Caco-2 (cell line): ENCODE data around the gene ITPR3. TPM values are rescaled to one million over a fixed set of nuclear protein-coding genes. Genes with fewer than 3 reads are reported as not detected.

Experiments used
- BruUV-seq: library from RNA; stranded (reverse); fragments of 400-500 nt; replicated peaks from 2 replicates; lab custom pipeline; 2021; lab: Mats Ljungman, UMichigan
- CTCF ChIA-PET: fragments of 300-600 bp; sonication (Branson Sonifier 250); formaldehyde crosslinking; loops from one replicate; lab custom pipeline; 2022; ENCODE audit warnings: antibody characterized with exemption; lab: Charles Lee
- POLR2A ChIA-PET: fragments of 300-600 bp; sonication (Branson Sonifier 250); formaldehyde crosslinking; loops from one replicate; lab custom pipeline; 2022; ENCODE audit warnings: antibody characterized with exemption; lab: Charles Lee
- DNase-seq, 2 experiments: peaks; one replicate each; pipeline versions ENCODE4 v3.0.0 to v3.0.0-alpha.2; 2020 to 2022
- H3K27me3 ChIP-seq: replicated peaks from 2 replicates; pipeline ENCODE4 v1.6.0; 2011; ENCODE audit warnings: low read length; ENCODE audit not compliant: control insufficient read depth, insufficient read depth
- H3K36me3 ChIP-seq: 2 replicates; pipeline ENCODE4 v1.5.1; 2011; ENCODE audit warnings: low read length; ENCODE audit not compliant: control insufficient read depth, insufficient read depth
- H3K4me1 ChIP-seq: fragments of 250-450 bp; sonication (Bioruptor Pico); 2 replicates; pipeline ENCODE4 v1.5.1; 2020; ENCODE audit warnings: mild to moderate bottlenecking
- H3K4me3 ChIP-seq: 2 replicates; pipeline ENCODE4 v1.5.1; 2011; ENCODE audit warnings: low read depth, mild to moderate bottlenecking, control low read depth, low read length
- H3K9me3 ChIP-seq: fragments of 250-450 bp; sonication (Bioruptor Pico); 2 replicates; pipeline ENCODE4 v1.5.1; 2020; ENCODE audit warnings: mild to moderate bottlenecking, moderate library complexity
- H3K27ac Mint-ChIP-seq: one replicate; pipeline ENCODE4 v1.8.0; 2022; ENCODE audit warnings: mixed read lengths; ENCODE audit not compliant: unreplicated experiment
- H3K27me3 Mint-ChIP-seq: one replicate; pipeline ENCODE4 v1.8.0; 2022; ENCODE audit warnings: mixed read lengths; ENCODE audit not compliant: insufficient read depth, unreplicated experiment
- H3K36me3 Mint-ChIP-seq: one replicate; pipeline ENCODE4 v1.8.0; 2022; ENCODE audit warnings: mild to moderate bottlenecking, mixed read lengths; ENCODE audit not compliant: insufficient read depth, unreplicated experiment
- H3K4me1 Mint-ChIP-seq: one replicate; pipeline ENCODE4 v1.8.0; 2022; ENCODE audit warnings: low read depth, mixed read lengths; ENCODE audit not compliant: unreplicated experiment
- H3K4me3 Mint-ChIP-seq: one replicate; pipeline ENCODE4 v1.8.0; 2022; ENCODE audit warnings: mild to moderate bottlenecking, moderate library complexity, mixed read lengths; ENCODE audit not compliant: unreplicated experiment
- H3K9me3 Mint-ChIP-seq: one replicate; pipeline ENCODE4 v1.8.0; 2022; ENCODE audit warnings: mixed read lengths; ENCODE audit not compliant: unreplicated experiment
- CTCF ChIP-seq, 2 experiments: fragments of 200-600 bp in 1 of 2; IDR thresholded peaks; 1 replicate in 1 of 2; 2 replicates in 1 of 2; pipeline versions ENCODE4 v1.5.1 to v1.8.0; 2011 to 2022; ENCODE audit warnings: antibody characterized with exemption in 1 of 2, control low read depth in 1 of 2, inconsistent platforms in 1 of 2, low read depth in 1 of 2, low read length in 1 of 2, mild to moderate bottlenecking in 1 of 2, moderate library complexity in 1 of 2; ENCODE audit not compliant: insufficient read depth in 1 of 2, severe bottlenecking in 1 of 2, unreplicated experiment in 1 of 2
- intact Hi-C: fragments of 100-400 bp; cut with micrococcal nuclease; formaldehyde crosslinking; loops from one replicate; pipeline ENCODE4 v1.10.0; 2022; ENCODE audit not compliant: unreplicated experiment
- total RNA-seq: library from RNA; stranded (reverse); gene quantifications from 2 replicates; pipeline ENCODE4 v1.2.3, GENCODE V29; 2022

ITPR3 gene
- total RNA-seq, 1 experiment from 2014 or later = 42.1 TPM

- CTCF ChIA-PET = interaction anchor here (0.7 to 1.6 kb wide), 14 partner anchors 10 to 156 kb away, joined by 3 to 20 read pairs (median 5); partner anchors contain the start of genes BAK1 and UQCC2
- Histone ChIP-seq H3K36me3 (no peaks in the 10 kb centered on the region; the same call in 1 of the 2 replicates), H3K9me3 (no peaks in the 10 kb centered on the region), H3K4me3 (no peak overlapping the region), H3K27me3 (no peaks in the 10 kb centered on the region), H3K4me1 (peaks cover 24% of the 10 kb centered on the region)
- intact Hi-C loops = loop anchor here (1.0 to 2.0 kb wide), 3 partner anchors 33 to 110 kb away; no protein-coding TSS in a partner anchor
- Mint-ChIP-seq H3K27me3 (no peaks in the 10 kb centered on the region), H3K27ac (peak overlapping the region; percentile 94), H3K9me3 (no peaks in the 10 kb centered on the region), H3K36me3 (no peaks in the 10 kb centered on the region), H3K4me3 (peak overlapping the region; percentile 27), H3K4me1 (peaks cover 19% of the 10 kb centered on the region)
- TSS peak; percentile 85 for BruUV-seq
- DNase-seq = peak; percentile 82 to 91
- peak; percentile 75 to 88 for TF ChIP-seq CTCF (IDR thresholded peaks at IDR 0.05; ENCODE audit: insufficient read depth in 1 of 2, low read depth in 1 of 2, low read length in 1 of 2, severe bottlenecking in 1 of 2, unreplicated experiment in 1 of 2)
- POLR2A ChIA-PET = interaction anchor here (0.5 kb wide), 1 partner anchor 121 kb away, joined by 6 read pairs; the partner anchor contains the start of gene UQCC2
Measured at GRCh38 chr6:33589731-33590530, 31.2 kb upstream of the ITPR3 start.

GRCh38 chr6:33590531-33591198 is 30.5 kb upstream of the ITPR3 start:
- H3K4me1 ChIP-seq = peaks cover 24% of the 10 kb centered on the region

More at GRCh38 chr6:33590531-33591198, 30.5 kb upstream of the ITPR3 start:
- peak overlapping the region; percentile 94 for H3K27ac Mint-ChIP-seq
- intact Hi-C loops = loop anchor here (1.0 to 2.0 kb wide), 2 partner anchors 32 to 110 kb away; no protein-coding TSS in a partner anchor
- BruUV-seq = no TSS peak
- TF ChIP-seq CTCF (IDR thresholded peaks at IDR 0.05; ENCODE audit: insufficient read depth in 1 of 2, low read depth in 1 of 2, low read length in 1 of 2, severe bottlenecking in 1 of 2, unreplicated experiment in 1 of 2) = no peak
- H3K4me3 ChIP-seq = no peak overlapping the region
- ChIA-PET CTCF (interaction anchor here (0.7 to 1.6 kb wide), 12 partner anchors 11 to 155 kb away, joined by 3 to 20 read pairs (median 6); partner anchors contain the start of genes BAK1 and UQCC2), POLR2A (no interaction called here)
- H3K9me3 Mint-ChIP-seq = no peaks in the 10 kb centered on the region
- peak overlapping the region; percentile 27 for H3K4me3 Mint-ChIP-seq
- peaks cover 19% of the 10 kb centered on the region for H3K4me1 Mint-ChIP-seq
- H3K9me3 ChIP-seq = no peaks in the 10 kb centered on the region
- H3K27me3 ChIP-seq = no peaks in the 10 kb centered on the region
- peak; percentile 54 to 71 for DNase-seq
- no peaks in the 10 kb centered on the region; the same call in 1 of the 2 replicates for H3K36me3 ChIP-seq
- H3K27me3 Mint-ChIP-seq = no peaks in the 10 kb centered on the region
- no peaks in the 10 kb centered on the region for H3K36me3 Mint-ChIP-seq
